Stimulated activated naive CD4-positive, alpha-beta T cell (primary cell): ENCODE data around the gene KIF6.

ENCODE experiments used
- DNase-seq, 6 experiments: peaks; one replicate each; lab custom pipeline; 2025; lab: John Stamatoyannopoulos, UW

The KIF6 gene

DNA sequence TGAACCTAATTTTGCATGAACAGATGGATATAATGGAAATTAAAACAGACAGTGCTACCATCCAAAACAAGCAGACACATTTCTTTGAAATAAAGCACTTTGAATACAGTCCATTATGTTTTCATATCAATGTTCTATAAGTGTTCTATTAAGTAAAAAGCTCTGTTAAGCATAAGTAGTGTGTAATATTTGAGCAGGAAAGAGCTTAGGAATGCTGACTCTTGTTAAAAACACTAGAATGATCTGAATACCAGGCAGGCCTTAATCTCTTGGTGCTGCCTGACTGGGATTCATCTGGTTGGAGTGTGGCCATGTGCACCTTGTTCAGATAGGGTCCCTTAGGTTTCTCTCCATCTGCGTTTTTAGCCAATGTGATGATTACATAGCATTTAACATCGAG, 130.9 kb downstream of the KIF6 start:
- DNase-seq = no peak

DNA sequence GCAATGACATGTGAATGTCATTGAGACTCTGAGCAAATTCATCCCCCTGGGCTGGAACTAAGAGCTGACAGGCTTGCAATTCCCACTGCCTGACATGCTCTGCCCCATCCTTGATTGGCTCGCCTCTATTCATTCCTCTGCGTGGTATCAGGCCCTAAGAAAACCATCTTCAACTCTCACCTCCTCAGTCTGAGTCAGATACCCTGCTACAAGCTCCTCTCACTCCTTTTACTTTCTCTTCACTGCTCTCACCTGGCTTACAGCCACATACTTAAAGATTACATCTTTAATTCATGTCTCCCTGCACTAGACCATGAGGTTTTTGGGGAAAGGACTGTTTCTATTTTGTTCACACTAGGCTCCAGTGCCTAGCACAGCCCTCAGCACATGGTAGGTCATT, 131.6 kb downstream of the KIF6 start:
- DNase-seq = no peak

DNA sequence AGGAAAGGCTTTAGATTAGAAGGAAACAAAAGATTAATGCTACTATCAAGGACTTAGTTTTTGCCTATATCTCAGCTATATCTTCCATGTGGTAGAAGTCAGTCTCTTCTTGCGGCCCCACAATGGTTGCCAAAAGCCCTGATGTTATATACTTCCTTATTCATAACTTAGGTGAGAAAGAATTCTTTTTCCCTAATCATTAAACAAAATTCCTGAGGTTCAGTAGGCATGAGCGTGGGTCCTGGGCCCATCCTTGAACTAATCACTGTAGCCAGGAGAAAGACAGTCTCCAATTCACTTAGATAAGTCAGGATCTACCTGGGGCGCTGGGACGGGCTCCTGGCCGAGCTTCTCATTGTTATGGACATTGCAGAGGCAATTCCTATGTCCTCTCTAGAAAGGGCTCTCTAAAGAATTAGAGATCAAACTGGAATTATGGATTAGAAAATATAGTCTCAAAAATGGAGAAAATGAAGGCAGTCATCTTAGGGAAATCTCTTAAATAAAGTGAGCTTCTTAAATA, 134.3 kb downstream of the KIF6 start:
- DNase-seq = no peak

DNA sequence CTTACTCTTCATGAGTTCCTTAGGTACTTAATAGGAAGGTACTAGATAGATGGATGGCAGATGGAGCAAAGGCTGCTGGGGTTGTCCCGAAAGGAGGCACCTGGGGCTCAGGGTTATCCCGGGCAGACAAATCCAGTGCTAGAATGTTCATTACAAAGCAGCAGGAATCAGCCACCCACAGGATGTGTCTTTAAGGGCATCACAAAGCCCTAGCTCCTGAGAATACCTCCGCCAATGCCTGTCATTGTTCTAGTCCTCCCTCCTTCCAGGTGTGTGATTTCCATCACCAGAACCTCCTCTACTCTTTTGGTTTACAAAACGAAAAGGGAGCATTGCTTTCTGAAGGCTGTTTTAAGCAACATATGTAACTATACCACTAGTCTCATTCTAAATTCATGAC, 138.1 kb downstream of the KIF6 start:
- DNase-seq = no peak

DNA sequence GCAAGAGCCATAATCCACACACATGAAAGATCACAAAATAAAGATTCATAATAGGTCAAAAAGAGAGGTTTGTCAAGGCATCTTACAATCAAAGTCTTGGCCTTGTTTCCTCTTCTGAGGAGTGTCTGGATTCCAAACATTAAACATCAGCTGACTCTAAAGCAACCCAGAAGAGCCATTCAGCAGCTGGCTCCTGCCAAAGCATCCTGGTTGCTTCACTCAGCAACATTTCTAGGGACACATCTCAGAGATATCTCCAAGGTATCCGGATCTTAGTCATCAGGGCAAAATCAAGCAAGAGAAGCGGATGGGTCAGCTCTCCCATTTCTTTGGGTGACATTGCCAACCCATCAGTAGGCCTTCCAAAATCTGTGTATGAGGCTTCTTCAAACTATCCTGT, 139.6 kb downstream of the KIF6 start:
- DNase-seq = no peak

DNA sequence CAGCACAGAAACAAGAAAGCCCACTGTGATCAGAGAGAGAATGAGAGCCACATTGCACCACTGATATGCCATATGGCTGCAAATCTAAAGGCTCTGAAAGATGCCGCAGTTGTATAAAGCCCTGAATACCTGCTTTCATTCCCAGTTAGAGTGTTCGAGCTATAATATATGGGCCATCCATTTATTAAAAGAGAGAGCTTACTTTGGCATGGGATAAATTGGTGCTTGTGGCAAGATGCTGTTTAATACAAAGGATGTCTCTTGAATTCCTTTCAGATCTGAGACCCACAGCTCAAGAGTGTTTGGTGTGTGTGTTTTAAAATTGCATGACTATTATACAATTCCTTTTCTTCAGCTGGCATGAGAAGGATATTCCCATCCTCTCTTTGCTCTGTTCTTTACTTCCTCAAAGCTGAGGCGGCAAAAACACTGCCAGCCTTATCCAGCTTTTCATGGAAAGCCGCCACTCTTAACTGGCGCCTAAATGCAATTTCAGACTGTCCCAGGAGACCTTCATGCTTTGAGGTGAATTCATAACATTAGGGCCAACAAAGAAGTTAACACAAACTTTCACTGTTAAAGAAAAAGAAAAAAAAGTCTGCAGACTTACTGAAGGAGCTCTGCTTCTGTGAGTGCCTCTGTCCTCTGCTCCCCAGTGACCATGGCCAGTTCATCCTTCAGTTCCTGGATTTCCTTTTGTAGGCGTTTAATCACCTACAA, 147.6 kb downstream of the KIF6 start:
- no peak for DNase-seq

DNA sequence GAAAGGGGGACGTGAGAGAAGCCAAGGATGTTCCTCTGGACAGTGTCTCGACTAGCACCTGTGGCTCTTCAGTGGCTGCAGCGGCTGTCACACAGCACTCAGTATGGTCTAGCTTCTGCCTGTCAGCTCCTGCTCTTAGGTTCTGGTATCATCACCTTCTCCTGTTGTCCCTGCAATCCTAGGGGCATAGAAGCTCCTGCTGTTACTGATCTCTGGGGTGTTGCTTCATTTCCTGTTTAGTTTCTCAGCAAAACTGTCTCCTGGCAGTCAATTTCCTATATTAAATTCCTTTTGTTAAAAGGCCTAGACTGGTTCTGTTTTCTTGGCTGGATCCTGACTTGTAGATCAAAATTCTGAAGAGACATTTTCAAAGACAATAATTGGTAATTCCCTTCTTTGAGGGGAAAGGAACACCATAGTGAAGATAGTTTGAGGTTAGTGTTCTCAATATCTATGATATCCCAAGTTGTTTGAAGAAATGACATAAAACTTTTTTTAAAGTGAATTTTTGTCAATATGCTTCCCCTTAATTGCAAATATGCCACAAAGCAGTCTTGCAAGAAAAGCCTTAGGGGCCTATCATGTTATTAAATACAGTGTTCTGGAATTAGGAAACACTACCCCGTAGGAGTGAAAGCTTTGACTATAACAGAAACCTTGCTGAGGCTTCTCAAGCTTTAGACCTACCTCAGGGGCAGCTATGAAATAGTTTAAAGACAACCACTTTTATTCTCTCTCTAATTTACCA, 148.5 kb downstream of the KIF6 start:
- no peak for DNase-seq

DNA sequence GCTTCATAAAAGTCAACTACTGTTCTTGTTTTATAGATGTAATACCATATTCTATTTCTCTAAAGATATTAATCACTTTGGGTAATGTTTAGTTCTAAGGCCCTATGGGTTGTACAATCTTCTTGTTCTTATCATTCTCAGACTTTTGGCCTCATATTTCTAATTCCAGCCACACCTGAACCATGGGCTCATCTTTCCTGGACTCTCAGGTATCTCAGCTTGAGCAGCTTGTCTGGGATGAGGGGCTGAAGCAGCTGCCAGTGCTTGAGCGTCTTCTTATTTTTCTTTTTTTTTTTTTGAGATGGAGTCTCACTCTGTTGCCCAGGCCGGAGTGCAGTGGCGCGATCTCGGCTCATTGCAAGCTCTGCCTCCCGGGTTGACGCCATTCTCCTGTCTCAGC, 150.2 kb downstream of the KIF6 start:
- no peak for DNase-seq

DNA sequence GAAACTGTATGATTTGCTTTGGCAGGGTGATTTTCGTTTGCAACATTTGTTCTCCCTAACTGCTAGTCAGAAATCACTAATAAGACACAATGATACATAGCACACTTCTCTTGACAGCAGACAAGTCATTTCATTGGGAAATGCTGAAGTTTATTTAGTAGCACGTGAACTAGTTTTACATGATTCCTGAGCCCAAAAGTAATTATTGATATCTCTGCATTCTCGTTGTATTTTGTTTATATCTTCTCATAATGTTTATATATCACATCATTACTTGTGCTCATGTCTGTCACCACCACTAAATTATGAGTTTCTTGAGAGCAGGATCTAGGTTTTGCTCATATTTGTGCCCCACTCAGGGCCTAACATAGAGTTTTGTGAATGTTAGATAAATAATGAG, 151.7 kb downstream of the KIF6 start:
- DNase-seq = no peak

DNA sequence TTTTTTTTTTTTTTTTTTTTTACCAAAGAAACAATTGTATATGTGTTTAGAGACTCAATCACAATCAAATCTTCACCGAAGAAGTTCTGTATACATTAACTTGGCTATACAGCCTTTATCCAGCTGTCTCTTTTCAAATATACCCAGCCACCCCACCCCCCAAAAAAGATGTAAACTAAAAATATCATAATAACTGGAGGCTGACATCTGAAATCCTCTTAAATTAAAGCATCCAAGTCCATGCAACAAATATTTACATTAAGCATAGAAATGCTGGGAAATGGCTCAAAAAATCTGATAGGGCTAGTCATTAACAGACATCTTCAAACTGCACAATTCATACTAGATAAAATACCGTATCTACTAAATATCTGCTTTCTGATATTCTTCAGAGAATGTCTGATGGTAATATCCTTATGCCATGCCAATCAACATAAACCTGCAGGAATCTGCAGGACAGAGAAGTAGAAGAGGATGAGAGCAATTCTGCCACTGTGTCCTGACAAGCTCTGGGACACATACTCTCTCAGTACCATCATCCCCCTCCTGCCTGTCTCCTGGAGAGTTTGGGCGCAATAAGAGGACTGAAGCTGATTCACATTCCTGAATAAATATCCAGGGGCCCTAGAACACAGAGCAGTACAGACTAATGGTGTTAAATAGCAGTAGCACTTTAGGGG, 152.4 kb downstream of the KIF6 start:
- no peak for DNase-seq

DNA sequence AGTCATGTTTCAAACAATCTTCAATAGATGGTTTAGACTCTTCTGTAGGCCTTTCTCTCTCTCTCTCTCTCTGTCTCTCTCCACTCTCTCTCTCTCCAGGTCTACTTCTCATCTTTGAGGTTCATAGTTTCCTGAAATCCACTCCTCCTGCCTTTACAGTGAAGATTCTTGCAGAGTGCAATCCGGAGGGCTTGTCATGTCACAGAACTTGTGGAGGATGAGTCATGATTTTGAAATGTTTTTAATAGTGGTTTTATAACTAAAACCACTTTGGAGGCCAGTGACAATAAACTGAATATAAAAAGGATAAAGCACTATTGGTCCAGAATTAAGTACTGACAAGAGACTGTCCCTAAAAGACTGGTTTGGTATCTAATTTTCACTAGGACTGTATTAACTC, 156.3 kb downstream of the KIF6 start:
- no peak for DNase-seq

DNA sequence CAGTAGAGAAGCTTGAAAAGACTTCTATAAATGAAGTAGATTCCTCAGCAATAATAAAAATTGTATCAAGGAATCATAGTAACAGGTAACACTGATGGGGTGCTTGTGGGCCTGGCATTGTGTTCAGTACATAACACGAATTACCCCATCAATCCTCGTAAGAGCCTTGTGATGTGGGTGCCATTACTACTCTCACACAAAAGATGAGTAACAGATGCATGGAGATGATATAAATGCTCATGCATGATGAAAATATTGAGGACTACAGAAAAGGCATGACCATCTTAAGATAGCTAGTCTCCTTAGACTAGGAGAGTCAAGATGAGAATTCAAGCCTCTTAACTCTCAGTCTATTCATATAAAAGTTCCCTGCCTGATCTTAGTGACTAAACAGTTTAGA, 158.1 kb downstream of the KIF6 start:
- DNase-seq = no peak

DNA sequence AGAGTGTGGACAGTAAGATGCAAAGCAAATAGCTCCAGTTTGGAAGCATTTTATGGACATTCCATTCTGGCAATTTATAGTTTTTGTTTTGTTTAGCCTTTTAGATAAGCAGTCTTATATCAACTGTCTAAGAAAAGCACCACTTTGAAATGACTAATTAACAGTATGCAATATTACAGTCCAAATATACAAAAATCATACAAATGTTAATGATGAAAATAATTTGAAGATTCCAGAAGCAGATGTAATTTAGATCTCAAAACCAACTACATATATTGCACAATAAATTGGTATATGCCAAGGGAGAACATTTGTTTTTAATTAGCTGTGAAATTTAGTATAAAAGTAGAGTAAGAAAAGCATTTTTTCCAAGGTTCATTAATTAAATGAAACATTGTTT, 158.8 kb downstream of the KIF6 start:
- no peak for DNase-seq

DNA sequence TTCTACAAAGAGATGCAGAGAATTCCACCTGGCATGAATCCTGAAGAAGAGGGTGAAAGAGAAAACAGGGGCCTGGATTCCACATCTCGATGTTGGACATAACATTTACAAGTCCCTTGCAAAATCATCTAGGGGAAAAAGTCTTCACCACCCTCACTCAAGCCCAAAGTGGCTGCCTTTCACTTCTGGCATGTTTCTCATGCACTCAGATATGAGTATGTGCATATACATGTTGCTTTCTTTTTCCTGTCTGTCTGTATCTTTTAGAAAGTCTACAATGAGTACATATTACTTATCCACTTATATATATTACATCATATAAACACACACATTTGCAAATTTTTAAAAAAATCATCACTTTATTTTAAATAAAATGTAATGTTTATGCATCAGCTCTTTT, 159.3 kb downstream of the KIF6 start:
- no peak for DNase-seq

DNA sequence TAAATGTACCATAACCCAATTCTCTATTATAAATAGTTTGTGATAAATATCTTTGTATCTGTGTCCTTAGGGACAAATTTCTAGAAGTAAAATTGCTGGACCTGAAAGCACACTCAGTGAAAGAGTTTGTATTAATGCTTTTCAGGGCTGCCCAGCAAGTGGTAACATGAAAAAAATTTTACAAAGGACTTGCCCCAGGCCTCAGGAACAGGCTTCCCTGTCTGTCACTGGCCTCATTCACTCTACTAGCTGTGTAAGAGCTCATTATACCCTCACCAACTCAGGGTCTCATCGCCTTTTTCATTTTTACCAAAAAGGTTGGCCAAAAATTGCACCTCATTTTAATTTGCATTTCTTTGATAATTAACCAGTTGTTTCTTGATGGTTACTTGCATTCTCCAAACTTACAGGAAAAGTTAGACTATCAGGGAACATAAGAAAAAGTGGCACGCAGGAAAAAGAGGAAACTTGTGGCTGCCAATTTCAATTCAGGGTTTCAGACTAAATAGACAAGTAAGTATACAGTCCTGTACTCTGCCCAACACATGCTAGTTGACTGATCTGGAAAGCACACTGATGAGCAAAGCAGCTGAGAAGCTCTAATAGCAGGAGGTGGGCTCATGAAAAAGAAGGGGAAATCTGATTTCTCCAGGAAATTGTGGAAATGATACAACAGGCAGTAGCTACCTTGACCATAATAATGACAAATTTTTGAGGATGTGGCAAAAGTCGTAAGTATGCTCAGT, 161.5 kb downstream of the KIF6 start:
- DNase-seq = no peak

DNA sequence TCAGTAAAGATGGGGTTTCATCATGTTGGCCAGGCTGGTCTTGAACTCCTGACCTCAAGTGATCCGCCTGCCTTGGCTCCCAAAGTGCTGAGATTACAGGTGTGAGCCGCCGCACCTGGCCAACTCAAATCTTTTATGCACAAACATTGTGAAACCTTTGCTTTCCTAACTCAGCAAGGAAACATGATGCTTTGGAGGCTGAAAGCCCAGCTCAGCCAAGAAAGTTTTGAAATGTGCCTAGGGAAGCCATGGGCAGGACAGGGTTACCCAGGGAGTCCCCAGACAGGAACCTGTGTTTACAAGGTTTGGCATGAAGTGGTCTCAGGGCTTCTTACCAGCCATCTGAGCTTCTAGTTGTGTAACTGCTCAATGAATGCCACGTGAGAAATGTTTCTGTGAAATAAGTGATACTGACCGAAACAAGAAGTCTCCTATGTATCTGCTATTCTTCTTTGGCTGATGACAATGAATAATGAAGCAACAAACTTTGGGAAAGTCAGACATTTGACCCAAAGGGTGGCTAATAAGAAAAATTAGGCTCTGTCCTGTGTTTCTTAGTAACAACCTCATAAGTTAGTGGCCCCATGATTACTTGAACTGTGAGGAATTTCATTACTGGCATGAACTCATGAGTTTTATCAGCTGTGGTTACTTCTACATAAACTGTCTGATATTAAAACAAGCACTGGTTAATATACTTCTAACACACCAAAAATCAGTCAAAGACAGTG, 163.5 kb downstream of the KIF6 start:
- no peak for DNase-seq

DNA sequence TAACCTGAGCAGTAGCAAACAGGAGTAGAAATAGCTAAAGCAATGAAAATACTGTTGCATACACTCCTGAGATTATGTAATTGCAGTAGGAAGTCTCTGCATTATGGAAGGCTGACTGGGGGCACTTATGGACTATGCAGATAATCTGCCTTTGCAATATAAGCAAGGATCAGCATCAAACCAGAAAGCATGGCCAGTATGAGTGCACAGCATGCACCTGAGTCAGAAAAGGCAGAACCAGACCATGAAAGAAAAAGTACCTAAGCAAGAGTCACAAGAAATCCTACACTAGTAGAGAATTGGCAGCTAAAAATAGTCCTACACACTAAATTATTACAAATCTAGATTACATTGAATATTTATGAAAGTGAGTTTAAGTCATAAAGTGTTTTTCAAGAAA, 164.3 kb downstream of the KIF6 start:
- no peak for DNase-seq

DNA sequence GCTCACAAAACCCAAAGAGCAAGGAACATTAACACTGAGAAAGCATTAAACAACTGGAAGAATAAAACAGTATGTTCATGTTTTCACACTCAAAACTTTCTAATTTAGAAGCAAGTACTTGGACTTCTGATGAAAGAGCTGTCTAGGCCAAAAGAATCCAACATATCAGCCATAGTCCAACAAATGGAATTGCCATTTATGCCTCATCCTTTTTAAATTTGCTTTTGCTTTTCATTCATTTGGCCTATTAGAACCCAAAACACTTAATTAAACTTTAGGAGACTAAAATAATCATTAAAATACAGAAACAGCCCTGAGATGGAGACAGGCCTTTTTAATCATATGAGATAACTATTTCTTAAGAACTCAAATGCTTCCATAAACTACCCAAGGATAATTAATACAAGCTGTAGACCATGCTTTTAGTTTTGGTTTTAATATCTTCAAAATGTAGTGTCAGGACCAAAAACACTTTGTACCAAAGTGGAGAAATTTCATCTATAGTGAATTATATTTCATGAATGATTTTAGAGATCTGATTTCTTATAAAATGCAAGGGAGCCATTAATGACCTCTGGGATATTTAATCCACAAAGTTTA, 166.5 kb downstream of the KIF6 start:
- DNase-seq = no peak

DNA sequence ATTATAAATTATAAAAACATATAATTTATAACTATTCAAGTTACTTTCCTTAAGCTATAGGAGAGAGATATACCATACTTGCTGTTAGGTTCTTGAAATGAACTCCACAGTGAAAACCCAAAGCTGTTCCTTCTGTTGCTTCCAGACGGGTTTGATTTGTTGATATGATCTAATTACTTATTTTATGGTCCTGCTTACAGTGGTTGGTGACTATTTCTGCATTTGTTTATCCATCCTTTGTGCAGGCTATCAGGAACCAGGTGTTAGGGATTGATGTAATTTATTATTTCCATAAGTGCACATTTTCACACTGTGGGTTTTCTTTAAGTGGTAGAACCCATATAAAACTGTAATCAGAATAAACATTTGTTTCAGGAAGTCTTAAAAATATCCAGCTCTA, 167.1 kb downstream of the KIF6 start:
- DNase-seq = no peak

DNA sequence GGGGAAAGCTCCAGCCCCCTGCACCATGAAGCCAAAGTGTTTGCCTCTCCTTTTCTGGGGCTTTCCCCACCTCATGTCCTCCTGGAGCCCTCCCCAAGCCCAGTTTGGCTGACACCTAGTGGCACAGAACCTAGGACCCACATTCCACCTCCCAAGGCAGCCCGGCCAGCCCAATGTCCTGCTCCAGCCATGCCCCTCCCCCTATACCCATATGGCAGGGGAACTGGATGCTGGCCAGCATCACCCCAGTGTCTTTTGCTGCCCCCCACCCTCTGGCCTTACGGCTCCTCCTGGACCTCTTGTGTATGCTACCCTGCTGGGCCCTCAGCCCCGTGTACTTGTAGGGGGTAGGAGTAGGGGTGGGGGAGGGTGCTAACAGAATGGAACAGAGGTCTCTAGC, 170.1 kb downstream of the KIF6 start:
- DNase-seq = no peak
